GM19468 (cell line): ENCODE data around the gene KCNF1.

Experiments used
- ATAC-seq: cut with Tn5 transposase; IDR thresholded peaks from one replicate; pipeline ENCODE4 v1.9.1; 2021; ENCODE audit warnings: mild to moderate bottlenecking, moderate library complexity, moderate number of reproducible peaks; ENCODE audit not compliant: unreplicated experiment; ENCODE audit errors: extremely low read depth

Gene KCNF1

GRCh38 chr2:10879624-10880585 is 31.8 kb upstream of the KCNF1 start:
- ATAC-seq, result no peak

- no peak for ATAC-seq
Observed at GRCh38 chr2:10880586-10881321, 31.0 kb upstream of the KCNF1 start.

GRCh38 chr2:10882568-10882967 is 29.2 kb upstream of the KCNF1 start:
- ATAC-seq, result no peak

DNA sequence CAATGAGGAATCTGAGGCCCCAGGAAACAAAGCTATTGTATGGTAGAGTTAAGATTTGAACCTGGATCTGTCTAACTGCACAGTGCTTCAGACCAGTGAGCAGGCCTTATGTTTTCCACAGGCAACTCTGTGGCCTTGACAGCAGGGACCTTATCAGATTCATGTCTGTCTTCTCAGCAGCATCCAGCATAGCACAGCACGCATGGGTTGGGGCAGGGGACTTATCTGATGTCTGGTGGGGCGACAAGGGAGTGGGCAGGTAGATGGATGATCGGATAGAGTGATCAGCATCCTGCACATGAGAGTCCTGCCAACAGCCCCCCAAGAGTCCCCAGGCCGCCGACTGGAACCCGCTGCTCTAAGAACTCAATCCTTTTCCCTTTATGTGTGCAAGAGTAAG is 28.7 kb upstream of the KCNF1 start:
- no peak for ATAC-seq

- no peak for ATAC-seq
Observed at GRCh38 chr2:10883801-10884478, 27.8 kb upstream of the KCNF1 start.

- ATAC-seq, result no peak
Observed at GRCh38 chr2:10884574-10884975, 27.2 kb upstream of the KCNF1 start.

DNA sequence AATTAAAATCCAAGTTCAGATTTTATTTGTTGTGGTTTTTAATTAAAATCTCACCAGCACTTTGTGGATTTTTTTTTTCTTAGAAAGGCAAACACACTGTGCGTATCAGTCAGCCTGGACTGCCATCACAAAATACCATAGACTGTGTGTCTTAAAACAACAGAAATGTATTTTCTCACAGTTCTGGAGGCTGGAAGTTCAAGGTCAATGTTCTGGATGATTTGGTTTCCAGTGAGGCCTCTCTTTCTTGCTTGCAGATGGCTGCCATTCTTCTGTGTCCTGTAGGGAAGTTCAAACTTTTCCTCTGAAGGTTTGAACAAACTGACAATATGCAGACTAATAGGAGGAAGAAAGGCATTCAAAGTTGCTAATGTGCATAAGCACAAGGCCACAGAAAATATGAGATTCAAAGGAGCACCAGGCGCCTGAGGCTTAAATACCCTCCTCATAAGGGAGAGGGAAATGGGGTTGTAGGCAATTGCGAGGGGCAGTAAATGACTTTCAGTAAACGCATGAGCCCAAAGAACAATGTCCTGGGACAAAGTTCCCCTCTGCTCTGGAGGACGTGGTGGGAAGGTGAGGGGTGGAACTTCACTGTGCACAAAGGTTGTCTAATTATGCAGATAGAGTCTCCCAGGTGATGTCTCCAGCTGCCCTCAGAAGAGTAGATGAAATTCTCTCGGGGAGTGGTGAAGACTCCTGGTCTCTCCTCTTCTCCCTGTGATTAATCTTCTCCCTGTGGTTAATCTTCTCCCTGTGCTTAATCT is 26.5 kb upstream of the KCNF1 start:
- no peak for ATAC-seq

DNA sequence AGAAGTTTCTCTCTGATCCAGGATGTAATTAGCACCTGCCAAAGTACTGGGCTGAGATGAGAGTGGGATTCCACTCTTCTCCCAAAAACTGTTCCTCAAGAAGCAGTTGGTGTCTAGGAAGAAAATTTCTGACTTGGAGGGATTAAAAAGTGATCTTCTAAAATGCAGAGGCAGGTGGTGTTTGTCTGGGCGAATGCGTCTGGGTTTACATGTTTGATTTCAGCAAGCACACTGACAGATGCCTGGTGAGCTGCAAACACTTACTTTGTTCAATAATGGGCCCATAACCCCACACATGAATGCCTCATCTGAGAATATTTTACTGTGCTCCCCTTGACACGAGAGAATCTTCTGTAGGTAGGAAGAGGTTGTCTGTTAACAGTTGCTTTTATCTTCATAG is 24.3 kb upstream of the KCNF1 start:
- no peak for ATAC-seq

DNA sequence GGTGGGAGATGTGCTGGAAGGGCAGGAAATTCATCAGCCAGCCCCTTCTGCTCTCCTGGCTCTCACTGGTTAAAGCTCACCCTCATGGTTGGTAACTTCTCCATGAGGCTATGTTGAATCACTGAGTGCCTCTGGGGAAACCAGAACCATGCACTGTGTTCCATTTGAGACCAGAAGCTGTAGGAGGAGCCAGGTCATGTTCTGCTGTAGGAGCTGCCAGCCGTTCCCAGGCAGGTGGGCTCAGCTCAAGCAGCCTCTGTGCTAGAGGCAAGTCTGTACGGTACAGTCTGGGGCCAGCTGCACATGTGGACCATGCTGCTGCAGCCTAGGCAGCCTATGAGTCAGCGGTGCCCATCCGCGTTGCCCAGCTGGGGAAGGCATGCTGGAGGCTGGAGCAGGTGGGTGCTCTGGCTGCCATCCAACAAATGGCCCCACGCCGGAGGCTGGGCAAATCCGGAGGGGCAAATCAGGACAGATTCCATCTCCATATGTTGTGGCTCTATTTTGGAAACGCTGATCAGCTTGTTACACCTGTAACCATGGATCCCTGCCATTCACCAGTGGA is 22.0 kb upstream of the KCNF1 start:
- no peak for ATAC-seq

DNA sequence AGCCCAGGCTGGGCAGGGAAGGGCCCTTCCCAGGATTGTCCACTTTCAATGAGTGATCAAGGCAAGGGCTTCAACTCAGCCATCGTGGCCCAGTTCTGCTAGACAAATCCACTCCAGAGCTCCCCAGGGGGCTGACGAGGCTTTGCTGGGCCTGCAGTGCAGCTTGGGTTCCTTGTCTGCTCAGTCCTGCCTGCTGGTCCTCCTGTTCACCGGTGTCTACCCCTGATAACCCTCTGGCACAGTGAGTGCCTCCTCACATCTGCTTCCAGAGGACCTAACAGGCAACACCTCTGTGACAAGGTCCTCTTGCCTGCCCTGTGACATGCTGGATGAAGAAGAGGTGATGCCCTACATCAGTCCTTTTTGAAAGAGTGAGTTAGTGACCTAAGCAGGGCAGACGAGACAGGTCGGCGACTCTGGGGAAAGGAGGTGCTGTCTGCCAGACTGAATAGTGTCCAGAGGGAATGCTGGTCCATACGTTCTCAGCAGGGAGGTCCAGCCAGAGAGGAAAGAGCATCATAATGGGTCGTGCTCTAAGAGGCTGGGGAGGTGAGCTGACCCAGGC is 20.9 kb upstream of the KCNF1 start:
- no peak for ATAC-seq

DNA sequence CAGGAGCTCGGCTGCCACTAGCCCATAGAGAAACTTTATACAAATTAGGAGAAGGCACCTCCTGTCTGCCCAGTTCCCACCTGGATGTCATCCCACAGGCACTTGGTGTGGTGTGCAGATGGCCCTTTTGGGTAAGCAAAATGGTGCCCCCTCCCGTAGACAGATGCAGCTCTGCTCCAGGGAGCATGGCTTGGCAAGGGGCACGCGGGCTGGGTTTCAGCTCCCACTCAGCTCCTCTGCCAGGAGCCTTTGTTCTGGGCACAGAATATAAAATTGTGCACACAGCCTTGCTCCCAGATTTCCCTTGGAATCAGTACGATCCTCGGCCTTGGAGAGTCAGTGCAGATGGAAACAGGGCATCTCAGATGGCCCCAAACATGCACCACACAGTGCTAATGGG is 20.3 kb upstream of the KCNF1 start:
- no peak for ATAC-seq

GRCh38 chr2:10891848-10892247 is 19.9 kb upstream of the KCNF1 start:
- no peak for ATAC-seq

DNA sequence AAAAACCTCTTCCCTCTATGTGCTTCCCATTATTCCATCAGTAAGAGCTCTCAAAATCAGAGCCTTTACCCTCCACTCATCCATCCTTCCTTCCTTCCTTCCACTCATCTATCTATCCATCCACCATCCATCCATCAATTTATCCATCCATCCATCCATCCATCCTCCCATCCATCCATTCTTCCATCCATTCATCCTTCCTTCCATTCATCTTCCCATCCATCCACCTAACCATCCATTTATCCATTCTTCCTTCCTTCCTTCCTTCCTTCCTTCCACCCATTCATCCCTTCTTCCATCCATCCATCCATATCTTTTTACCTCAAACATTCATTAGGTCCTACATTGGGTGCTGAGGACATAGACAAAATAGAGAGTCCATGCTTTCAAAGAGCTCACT is 19.4 kb upstream of the KCNF1 start:
- ATAC-seq, result no peak

GRCh38 chr2:10892796-10893350 is 18.9 kb upstream of the KCNF1 start:
- no peak for ATAC-seq

DNA sequence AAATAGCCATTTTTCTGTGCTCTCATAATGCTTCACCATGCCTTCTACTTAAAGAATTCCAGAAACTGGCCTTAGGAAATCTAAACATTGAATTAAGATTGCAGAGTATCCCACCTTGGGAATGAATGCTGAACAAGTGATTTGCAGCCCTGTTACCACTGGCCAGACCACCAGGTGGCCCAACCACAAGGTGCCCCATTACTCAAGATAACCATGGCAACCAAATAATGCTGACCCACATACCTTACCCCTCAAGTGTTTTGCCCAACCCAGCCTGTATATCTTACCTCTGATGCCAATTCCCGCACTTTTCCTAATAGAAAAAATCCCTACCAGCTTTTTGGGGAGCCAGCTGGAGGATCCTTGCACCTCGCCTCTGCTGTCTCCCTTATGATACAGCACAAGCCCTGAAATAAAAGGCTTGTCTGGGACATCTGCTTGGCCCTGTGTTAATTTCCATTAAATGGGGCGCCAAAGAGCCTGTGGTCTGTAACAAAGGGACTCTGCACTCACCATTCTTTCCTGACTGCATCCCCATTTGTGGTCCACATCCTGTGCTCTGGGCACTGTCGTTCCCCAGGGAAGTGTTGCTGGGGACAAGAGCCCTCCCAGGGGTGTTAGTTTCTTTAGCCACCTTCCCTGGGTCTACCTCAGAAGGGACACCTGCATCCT is 17.3 kb upstream of the KCNF1 start:
- no peak for ATAC-seq

- no peak for ATAC-seq
Observed at GRCh38 chr2:10895231-10895630, 16.5 kb upstream of the KCNF1 start.

- ATAC-seq, result no peak
Observed at GRCh38 chr2:10897956-10898355, 13.8 kb upstream of the KCNF1 start.

- no peak for ATAC-seq
Observed at GRCh38 chr2:10900216-10901109, 11.3 kb upstream of the KCNF1 start.
